Fibroblast of skin of right quadriceps (primary cell): Measurements from ENCODE around the gene SERPINB12.

ENCODE experiments used
- DNase-seq: peaks from one replicate; pipeline ENCODE4 v3.0.0-alpha.2; 2013

SERPINB12 gene

DNA sequence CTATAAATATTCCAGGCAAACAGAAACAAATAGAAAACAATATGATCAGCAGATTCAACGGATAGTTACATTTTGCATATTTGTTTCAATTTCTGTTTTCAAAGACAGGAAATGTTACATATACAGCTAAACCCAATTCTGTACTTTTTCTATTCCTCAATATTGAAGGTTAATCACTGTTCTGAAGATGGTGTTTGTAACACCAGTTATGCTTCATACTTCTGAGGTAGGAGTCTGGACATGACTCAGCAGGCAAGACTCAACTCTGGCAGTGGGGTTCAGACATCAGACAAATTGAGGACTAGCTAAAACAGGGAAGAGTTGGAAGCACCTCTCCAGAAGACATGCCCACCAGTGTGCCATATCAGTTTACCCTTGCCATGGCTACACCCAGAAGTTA, 61.6 kb downstream of the SERPINB12 start:
- peak; percentile 34 for DNase-seq

DNA sequence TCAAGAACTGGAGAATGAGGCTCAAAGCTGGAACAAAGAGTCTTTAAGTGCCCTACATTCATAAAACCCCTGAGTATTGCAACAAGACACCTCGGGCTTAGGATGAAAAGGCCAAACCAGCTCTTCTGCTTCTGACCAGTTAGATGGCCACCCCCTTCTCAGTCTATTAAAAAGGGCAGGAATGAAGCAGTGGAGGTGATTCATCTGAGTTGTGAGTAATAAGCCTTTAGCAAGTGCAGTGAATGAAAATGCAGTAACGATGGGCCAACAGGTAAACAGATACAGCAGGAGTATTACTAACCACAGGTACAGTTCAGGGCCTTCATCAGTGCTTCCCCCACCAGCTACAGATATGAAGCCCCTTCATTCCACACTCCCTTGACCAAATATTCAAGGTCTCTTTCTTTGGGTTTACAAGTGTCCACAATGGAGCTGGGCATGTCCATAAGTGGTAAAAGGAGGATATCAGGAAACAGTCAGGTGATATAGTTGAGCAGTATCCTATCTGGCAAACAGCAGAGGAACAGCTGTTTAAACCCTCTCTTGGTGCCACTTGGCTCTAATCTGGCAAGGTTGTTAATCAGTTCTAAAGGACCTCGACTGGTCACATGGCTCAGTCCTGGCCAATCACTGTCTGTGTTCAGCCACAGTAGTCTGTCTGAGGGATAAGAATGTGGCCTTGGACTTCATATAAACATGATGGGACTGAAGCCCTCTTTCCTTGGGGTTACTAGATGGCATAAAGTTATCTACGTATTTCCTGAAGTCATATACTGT, 62.8 kb downstream of the SERPINB12 start:
- peak; percentile 17 for DNase-seq

GRCh38 chr18:63606526-63606925, 64.4 kb downstream of the SERPINB12 start:
- peak; percentile 14 for DNase-seq

- DNase-seq: no peak
Observed at GRCh38 chr18:63613420-63613819, 71.3 kb downstream of the SERPINB12 start.

GRCh38 chr18:63617049-63617914, 75.1 kb downstream of the SERPINB12 start:
- peak; percentile 5 for DNase-seq

GRCh38 chr18:63617915-63618234, 75.7 kb downstream of the SERPINB12 start:
- no peak for DNase-seq
